SK-N-SH (cell line): ENCODE data around the gene DSG2. TPM values are rescaled to one million over a fixed set of nuclear protein-coding genes. Genes with fewer than 3 reads are reported as not detected.

Experiments used
- CTCF ChIA-PET: fragments of 300-600, 350-600 bp; formaldehyde crosslinking; extraction: SDS; loops from one replicate; lab custom pipeline; 2021; lab: Yijun Ruan, JAX
- POLR2A ChIA-PET: fragments of 350-600 bp; sonication (Branson Sonifier 250); formaldehyde crosslinking; extraction: SDS; loops from one replicate; lab custom pipeline; 2020; ENCODE audit warnings: antibody characterized with exemption, inconsistent platforms; lab: Yijun Ruan, JAX
- DNase-seq: peaks from one replicate; pipeline ENCODE4 v3.0.0; 2012
- H2AFZ ChIP-seq: fragments of 200-600 bp; sonication (generic); 2 replicates; pipeline ENCODE4 v1.8.1; 2016; ENCODE audit warnings: antibody characterized with exemption, mild to moderate bottlenecking, low read depth
- H3F3A ChIP-seq: fragments of 200-600 bp; sonication (generic); replicated peaks from 2 replicates; pipeline ENCODE3; 2016; ENCODE audit warnings: antibody characterized with exemption, mild to moderate bottlenecking; ENCODE audit not compliant: insufficient read depth
- H3K27ac ChIP-seq, 2 experiments: fragments of 200-500 bp in 1 of 2; fragments of 200-600 bp in 1 of 2; sonication (Bioruptor generic) in 1 of 2; sonication (generic), shearing (Covaris generic) in 1 of 2; 2 replicates each; pipeline versions ENCODE4 v1.5.1 to v1.6.1; 2014 to 2016; ENCODE audit warnings: low read depth in 2 of 2, inconsistent platforms in 1 of 2, low read length in 1 of 2, mild to moderate bottlenecking in 1 of 2, mixed read lengths in 1 of 2
- H3K27me3 ChIP-seq: fragments of 200-600 bp; sonication (generic), shearing (Covaris generic); 2 replicates; pipeline ENCODE4 v1.6.1; 2016; ENCODE audit warnings: mixed run types; ENCODE audit not compliant: insufficient read depth
- H3K36me3 ChIP-seq, 2 experiments: fragments of 200-500 bp in 1 of 2; fragments of 200-600 bp in 1 of 2; sonication (Bioruptor generic) in 1 of 2; sonication (generic) in 1 of 2; replicated peaks in 1 of 2; 2 replicates each; pipeline versions ENCODE3 to v1.5.1; 2014 to 2016; ENCODE audit warnings: low read length in 1 of 2, mild to moderate bottlenecking in 1 of 2; ENCODE audit not compliant: insufficient read depth in 2 of 2, control insufficient read depth in 1 of 2
- H3K4me1 ChIP-seq, 2 experiments: fragments of 200-500 bp in 1 of 2; fragments of 200-600 bp in 1 of 2; sonication (Bioruptor generic) in 1 of 2; sonication (generic), shearing (Covaris generic) in 1 of 2; 2 replicates each; pipeline versions ENCODE4 v1.5.1 to v1.6.1; 2014 to 2016; ENCODE audit warnings: low read depth in 1 of 2, low read length in 1 of 2, mixed run types in 1 of 2; ENCODE audit not compliant: insufficient read depth in 2 of 2, control insufficient read depth in 1 of 2
- H3K4me2 ChIP-seq: fragments of 200-600 bp; sonication (generic), shearing (Covaris generic); 2 replicates; pipeline ENCODE4 v1.6.1; 2017; ENCODE audit warnings: mixed run types
- H3K4me3 ChIP-seq, 2 experiments: fragments of 200-500 bp in 1 of 2; fragments of 200-600 bp in 1 of 2; sonication (Bioruptor generic) in 1 of 2; sonication (generic), shearing (Covaris generic) in 1 of 2; 2 replicates each; pipeline versions ENCODE4 v1.5.1 to v1.8.1; 2014 to 2016; ENCODE audit warnings: low read depth in 2 of 2, inconsistent platforms in 1 of 2, low read length in 1 of 2, mild to moderate bottlenecking in 1 of 2, mixed read lengths in 1 of 2, moderate library complexity in 1 of 2
- H3K79me2 ChIP-seq: fragments of 200-600 bp; sonication (generic); 2 replicates; pipeline ENCODE4 v1.8.1; 2017; ENCODE audit warnings: mild to moderate bottlenecking; ENCODE audit not compliant: insufficient read depth
- H3K9ac ChIP-seq: fragments of 200-600 bp; sonication (generic); 2 replicates; pipeline ENCODE4 v1.6.1; 2017; ENCODE audit warnings: mixed run types
- H3K9me2 ChIP-seq: fragments of 200-600 bp; sonication (generic); 2 replicates; pipeline ENCODE4 v1.6.1; 2017; ENCODE audit warnings: mixed run types
- H3K9me3 ChIP-seq: fragments of 200-600 bp; sonication (generic); 2 replicates; pipeline ENCODE4 v1.6.1; 2017; ENCODE audit warnings: mixed run types, mild to moderate bottlenecking, moderate library complexity
- H4K20me1 ChIP-seq: fragments of 200-600 bp; sonication (generic); 2 replicates; pipeline ENCODE4 v1.6.1; 2017; ENCODE audit warnings: mild to moderate bottlenecking, mixed run types; ENCODE audit not compliant: insufficient read depth
- CHD2 ChIP-seq: fragments of 150-350 bp; IDR thresholded peaks from 2 replicates; pipeline ENCODE4 v1.6.1; 2018; ENCODE audit warnings: low read length; ENCODE audit not compliant: partially characterized antibody
- ELF1 ChIP-seq: IDR thresholded peaks from 2 replicates; pipeline ENCODE4 v1.4.0; 2012
- FOSL2 ChIP-seq: IDR thresholded peaks from 2 replicates; pipeline ENCODE4 v1.4.0; 2012; ENCODE audit warnings: low read depth, mild to moderate bottlenecking, moderate library complexity, borderline replicate concordance
- FOXJ3 ChIP-seq: sonication (generic); formaldehyde crosslinking; IDR thresholded peaks from 2 replicates; pipeline ENCODE4 v1.5.1; 2020; ENCODE audit warnings: mild to moderate bottlenecking, missing genetic modification reagents
- FOXM1 ChIP-seq: IDR thresholded peaks from 2 replicates; pipeline ENCODE4 v1.4.0; 2012; ENCODE audit warnings: low read depth, mild to moderate bottlenecking
- GATA2 ChIP-seq: sonication (generic); formaldehyde crosslinking; IDR thresholded peaks from 2 replicates; pipeline ENCODE4 v1.5.0; 2020; ENCODE audit warnings: mild to moderate bottlenecking, missing genetic modification reagents
- JUND ChIP-seq: IDR thresholded peaks from 2 replicates; pipeline ENCODE4 v1.4.0; 2012
- MEF2A ChIP-seq: IDR thresholded peaks from 2 replicates; pipeline ENCODE4 v1.4.0; 2012; ENCODE audit warnings: low read depth, borderline replicate concordance
- MXI1 ChIP-seq: IDR thresholded peaks from 2 replicates; pipeline ENCODE4 v1.6.1; 2012; ENCODE audit warnings: mild to moderate bottlenecking, low read depth, low read length, improper control_type of control experiment
- NFIC ChIP-seq: IDR thresholded peaks from 2 replicates; pipeline ENCODE4 v1.4.0; 2012; ENCODE audit warnings: borderline replicate concordance
- PBX3 ChIP-seq: IDR thresholded peaks from 2 replicates; pipeline ENCODE4; 2012
- POLR2AphosphoS5 ChIP-seq: IDR thresholded peaks from 2 replicates; pipeline ENCODE4 v1.6.1; 2012; ENCODE audit warnings: low read depth, low read length
- RAD21 ChIP-seq: IDR thresholded peaks from 2 replicates; pipeline ENCODE4 v1.6.1; 2012; ENCODE audit warnings: mild to moderate bottlenecking, low read length
- REST ChIP-seq: IDR thresholded peaks from 2 replicates; pipeline ENCODE4 v1.6.1; 2012; ENCODE audit warnings: mild to moderate bottlenecking, low read depth, low read length, moderate library complexity
- SMC3 ChIP-seq: IDR thresholded peaks from 2 replicates; pipeline ENCODE4 v1.6.1; 2012; ENCODE audit warnings: low read depth, low read length, improper control_type of control experiment
- USF1 ChIP-seq: IDR thresholded peaks from 2 replicates; pipeline ENCODE4 v1.4.0; 2012; ENCODE audit warnings: low read depth, borderline replicate concordance
- USF2 ChIP-seq: fragments of 150-350 bp; IDR thresholded peaks from 2 replicates; pipeline ENCODE4 v1.6.1; 2017; ENCODE audit warnings: antibody characterized with exemption, low read length, low read depth, borderline replicate concordance
- ZBTB33 ChIP-seq: IDR thresholded peaks from 2 replicates; pipeline ENCODE4 v1.4.0; 2012; ENCODE audit warnings: low read depth, borderline replicate concordance
- WGBS: methylation state at CpG from one replicate; pipeline ENCODE4 v1.1.6; 2017; ENCODE audit warnings: low lambda C conversion rate; 5-methylcytosine and 5-hydroxymethylcytosine counted together
- polyA plus RNA-seq, 3 experiments: library from polyadenylated mRNA; depleted of rRNA; stranded (reverse); fragments of >200 nt; gene quantifications; 2 replicates each; pipeline ENCODE4 v1.2.3, GENCODE V29; 2012

DSG2 gene
- polyA plus RNA-seq, 1 of the 3 experiments (the other 2 are of a cell fraction) = not detected

GRCh38 chr18:31596081-31596872 is 98.3 kb downstream of the DSG2 start (continued):
- TF ChIP-seq MEF2A (peak; percentile 65), NFIC (no peak; the same call in 1 of the 2 replicates), JUND (peak; percentile 46; the same call in 1 of the 2 replicates), CHD2 (no peak)

- Histone ChIP-seq H3F3A (peaks cover 11% of the 10 kb centered on the region), H3K9ac (no peak overlapping the region), H3K79me2 (no peaks in the 10 kb centered on the region), H3K4me1 (peaks cover 4 to 7% of the 10 kb centered on the region in 2 experiments; a peak in 3 of 4 replicates), H3K27me3 (no peaks in the 10 kb centered on the region), H3K27ac (no peak overlapping the region), H4K20me1 (no peaks in the 10 kb centered on the region), H2AFZ (no peak overlapping the region), H3K4me3 (no peak overlapping the region), H3K36me3 (no peaks in the 10 kb centered on the region), H3K9me2 (no peaks in the 10 kb centered on the region), H3K9me3 (no peaks in the 10 kb centered on the region), H3K4me2 (no peak overlapping the region)
- no peak for DNase-seq
- ChIA-PET POLR2A (no interaction called here), CTCF (no interaction called here)
- WGBS = 87% methylated on average over 13 of the region's 13 CpGs
- TF ChIP-seq RAD21 (no peak), PBX3 (no peak), FOXJ3 (CRISPR knock-in tag) (no peak), CHD2 (no peak), ELF1 (no peak), REST (no peak), MXI1 (no peak), FOSL2 (no peak), SMC3 (no peak), USF1 (no peak), USF2 (no peak), GATA2 (no peak), ZBTB33 (no peak), FOXM1 (no peak), POLR2AphosphoS5 (no peak)
Observed at GRCh38 chr18:31598021-31598805, 100.2 kb downstream of the DSG2 start.
